Stimulated activated memory B cell treated with anti-CD40 and anti-IgM and Interleukin-4, amounts not matched to agents 10 μg/mL and 1 μg/mL and 100 μg/mL, for 72 hours (primary cell): ENCODE results near the gene VPS52.

Experiments
- ATAC-seq: fragments of 150-1000 bp; cut with Tn5 transposase; 2 replicates; pipeline ENCODE4 v1.10.0; 2021
- H3K27ac Mint-ChIP-seq: one replicate; pipeline ENCODE4 v1.8.0; 2022; ENCODE audit warnings: mild to moderate bottlenecking, mixed read lengths
- H3K27me3 Mint-ChIP-seq: one replicate; pipeline ENCODE4 v1.8.0; 2022; ENCODE audit warnings: mixed read lengths
- H3K36me3 Mint-ChIP-seq: one replicate; pipeline ENCODE4 v1.8.0; 2022; ENCODE audit warnings: mixed read lengths
- H3K4me1 Mint-ChIP-seq: one replicate; pipeline ENCODE4 v1.8.0; 2022; ENCODE audit warnings: mixed read lengths
- H3K4me3 Mint-ChIP-seq: one replicate; pipeline ENCODE4 v1.8.0; 2022; ENCODE audit warnings: mild to moderate bottlenecking, moderate library complexity, mixed read lengths
- H3K9me3 Mint-ChIP-seq: one replicate; pipeline ENCODE4 v1.8.0; 2022; ENCODE audit warnings: mixed read lengths

VPS52 gene

GRCh38 chr6:33271468-33272274 is at the start of gene VPS52, which contains the start of gene RPS18:
TSS of gene VPS52 (minus strand) at chr6:33271876. CDS start at chr6:33271675, 201 bp downstream.
TSS of gene RPS18 (plus strand) at chr6:33272075. CDS start at chr6:33272120, 45 bp downstream.
- H3K27me3 Mint-ChIP-seq: no peaks in the 10 kb centered on the region
- peak within 1 kb of the TSS; percentile 93 for H3K4me3 Mint-ChIP-seq
- ATAC-seq: peak; percentile 95
- peaks cover 58% of the 10 kb centered on the region for H3K4me1 Mint-ChIP-seq
- peaks cover 79% of the 10 kb centered on the region for H3K36me3 Mint-ChIP-seq
- H3K27ac Mint-ChIP-seq: peak within 1 kb of the TSS; percentile 98
- no peaks in the 10 kb centered on the region for H3K9me3 Mint-ChIP-seq

GRCh38 chr6:33321227-33321626 is 49.6 kb upstream of the VPS52 start:
- peaks cover 55% of the 10 kb centered on the region for H3K36me3 Mint-ChIP-seq
- H3K27me3 Mint-ChIP-seq: no peaks in the 10 kb centered on the region
- H3K4me1 Mint-ChIP-seq: peaks cover 85% of the 10 kb centered on the region
- H3K4me3 Mint-ChIP-seq: peak overlapping the region; percentile 82
- ATAC-seq: no peak
- no peaks in the 10 kb centered on the region for H3K9me3 Mint-ChIP-seq
- H3K27ac Mint-ChIP-seq: peak overlapping the region; percentile 97

- Mint-ChIP-seq H3K36me3 (peaks cover 60% of the 10 kb centered on the region), H3K4me3 (peak overlapping the region; percentile 82), H3K27ac (peak overlapping the region; percentile 97), H3K9me3 (no peaks in the 10 kb centered on the region), H3K27me3 (no peaks in the 10 kb centered on the region), H3K4me1 (peaks cover 86% of the 10 kb centered on the region)
- ATAC-seq: no peak
These were observed 48.9 kb upstream of the VPS52 start for GRCh38 chr6:33320315-33321181.

- peak overlapping the region; percentile 97 for H3K27ac Mint-ChIP-seq
- H3K4me1 Mint-ChIP-seq: peaks cover 92% of the 10 kb centered on the region
- H3K36me3 Mint-ChIP-seq: peaks cover 60% of the 10 kb centered on the region
- no peak for ATAC-seq
- H3K9me3 Mint-ChIP-seq: no peaks in the 10 kb centered on the region
- no peaks in the 10 kb centered on the region for H3K27me3 Mint-ChIP-seq
- H3K4me3 Mint-ChIP-seq: peak overlapping the region; percentile 2
These were observed 48.3 kb upstream of the VPS52 start for GRCh38 chr6:33319939-33320314.

GRCh38 chr6:33318426-33319073 is 46.9 kb upstream of the VPS52 start:
- no peak for ATAC-seq
- H3K36me3 Mint-ChIP-seq: peaks cover 61% of the 10 kb centered on the region
- peak overlapping the region; percentile 97 for H3K27ac Mint-ChIP-seq
- H3K27me3 Mint-ChIP-seq: no peaks in the 10 kb centered on the region
- peaks cover 91% of the 10 kb centered on the region for H3K4me1 Mint-ChIP-seq
- peak overlapping the region; percentile 99 for H3K4me3 Mint-ChIP-seq
- H3K9me3 Mint-ChIP-seq: no peaks in the 10 kb centered on the region

- no peaks in the 10 kb centered on the region for H3K27me3 Mint-ChIP-seq
- peaks cover 66% of the 10 kb centered on the region for H3K36me3 Mint-ChIP-seq
- ATAC-seq: peak; percentile 79
- H3K4me1 Mint-ChIP-seq: peaks cover 85% of the 10 kb centered on the region
- peak within 1 kb of the TSS; percentile 99 for H3K4me3 Mint-ChIP-seq
- H3K9me3 Mint-ChIP-seq: no peaks in the 10 kb centered on the region
- peak within 1 kb of the TSS; percentile 97 for H3K27ac Mint-ChIP-seq
These were observed 46.2 kb upstream of the VPS52 start, which contains the start of gene ZBTB22 for GRCh38 chr6:33317669-33318425. TSS of gene ZBTB22 (minus strand) at chr6:33317744. CDS start at chr6:33316916, 828 bp downstream.

- no peaks in the 10 kb centered on the region for H3K9me3 Mint-ChIP-seq
- no peak for ATAC-seq
- peaks cover 67% of the 10 kb centered on the region for H3K36me3 Mint-ChIP-seq
- H3K27ac Mint-ChIP-seq: peak overlapping the region; percentile 97
- peak overlapping the region; percentile 99 for H3K4me3 Mint-ChIP-seq
- peaks cover 84% of the 10 kb centered on the region for H3K4me1 Mint-ChIP-seq
- no peaks in the 10 kb centered on the region for H3K27me3 Mint-ChIP-seq
These were observed 45.7 kb upstream of the VPS52 start for GRCh38 chr6:33317419-33317668.

- no peaks in the 10 kb centered on the region for H3K9me3 Mint-ChIP-seq
- no peak for ATAC-seq
- no peaks in the 10 kb centered on the region for H3K27me3 Mint-ChIP-seq
- H3K4me3 Mint-ChIP-seq: peak overlapping the region; percentile 99
- peaks cover 67% of the 10 kb centered on the region for H3K36me3 Mint-ChIP-seq
- H3K4me1 Mint-ChIP-seq: peaks cover 84% of the 10 kb centered on the region
- peak overlapping the region; percentile 97 for H3K27ac Mint-ChIP-seq
These were observed 45.1 kb upstream of the VPS52 start for GRCh38 chr6:33316603-33317418.

- H3K9me3 Mint-ChIP-seq: no peaks in the 10 kb centered on the region
- H3K27ac Mint-ChIP-seq: peak overlapping the region; percentile 97
- peaks cover 83% of the 10 kb centered on the region for H3K4me1 Mint-ChIP-seq
- H3K36me3 Mint-ChIP-seq: peaks cover 62% of the 10 kb centered on the region
- peak overlapping the region; percentile 68 for H3K4me3 Mint-ChIP-seq
- no peak for ATAC-seq
- H3K27me3 Mint-ChIP-seq: no peaks in the 10 kb centered on the region
These were observed 44.3 kb upstream of the VPS52 start for GRCh38 chr6:33315793-33316602.

- Mint-ChIP-seq H3K9me3 (no peaks in the 10 kb centered on the region), H3K4me1 (peaks cover 83% of the 10 kb centered on the region), H3K27ac (peak overlapping the region; percentile 97), H3K27me3 (no peaks in the 10 kb centered on the region), H3K4me3 (peak overlapping the region; percentile 100), H3K36me3 (peaks cover 58% of the 10 kb centered on the region)
- ATAC-seq: peak; percentile 0
These were observed 43.5 kb upstream of the VPS52 start for GRCh38 chr6:33314943-33315792.

GRCh38 chr6:33314515-33314942 is 42.9 kb upstream of the VPS52 start:
- no peaks in the 10 kb centered on the region for H3K27me3 Mint-ChIP-seq
- H3K4me3 Mint-ChIP-seq: peak overlapping the region; percentile 100
- H3K4me1 Mint-ChIP-seq: peaks cover 79% of the 10 kb centered on the region
- ATAC-seq: peak; percentile 63
- peaks cover 55% of the 10 kb centered on the region for H3K36me3 Mint-ChIP-seq
- no peaks in the 10 kb centered on the region for H3K9me3 Mint-ChIP-seq
- H3K27ac Mint-ChIP-seq: peak overlapping the region; percentile 97

GRCh38 chr6:33313709-33314514 is 42.2 kb upstream of the VPS52 start, which contains the start of gene TAPBP:
TSS of gene TAPBP (minus strand) at chr6:33314078. CDS start at chr6:33314041, 37 bp downstream.
- peak within 1 kb of the TSS; percentile 100 for H3K4me3 Mint-ChIP-seq
- peaks cover 75% of the 10 kb centered on the region for H3K4me1 Mint-ChIP-seq
- ATAC-seq: peak; percentile 75
- no peaks in the 10 kb centered on the region for H3K27me3 Mint-ChIP-seq
- H3K9me3 Mint-ChIP-seq: no peaks in the 10 kb centered on the region
- peaks cover 48% of the 10 kb centered on the region for H3K36me3 Mint-ChIP-seq
- peak within 1 kb of the TSS; percentile 97 for H3K27ac Mint-ChIP-seq
